Dermis lymphatic vessel endothelial cell (primary cell): Measurements from ENCODE around the gene CCDC137. TPM values are rescaled to one million over a fixed set of nuclear protein-coding genes. Genes with fewer than 3 reads are reported as not detected.

Experiments
- total RNA-seq: library from RNA; depleted of rRNA; stranded (reverse); fragments of >200 nt; gene quantifications from 2 replicates; pipeline ENCODE4 v1.2.1, GENCODE V29; 2014

Gene CCDC137, protein sequence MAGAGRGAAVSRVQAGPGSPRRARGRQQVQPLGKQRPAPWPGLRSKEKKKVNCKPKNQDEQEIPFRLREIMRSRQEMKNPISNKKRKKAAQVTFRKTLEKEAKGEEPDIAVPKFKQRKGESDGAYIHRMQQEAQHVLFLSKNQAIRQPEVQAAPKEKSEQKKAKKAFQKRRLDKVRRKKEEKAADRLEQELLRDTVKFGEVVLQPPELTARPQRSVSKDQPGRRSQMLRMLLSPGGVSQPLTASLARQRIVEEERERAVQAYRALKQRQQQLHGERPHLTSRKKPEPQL
- 5.5 and 7.5 TPM in 2 replicates for total RNA-seq

DNA sequence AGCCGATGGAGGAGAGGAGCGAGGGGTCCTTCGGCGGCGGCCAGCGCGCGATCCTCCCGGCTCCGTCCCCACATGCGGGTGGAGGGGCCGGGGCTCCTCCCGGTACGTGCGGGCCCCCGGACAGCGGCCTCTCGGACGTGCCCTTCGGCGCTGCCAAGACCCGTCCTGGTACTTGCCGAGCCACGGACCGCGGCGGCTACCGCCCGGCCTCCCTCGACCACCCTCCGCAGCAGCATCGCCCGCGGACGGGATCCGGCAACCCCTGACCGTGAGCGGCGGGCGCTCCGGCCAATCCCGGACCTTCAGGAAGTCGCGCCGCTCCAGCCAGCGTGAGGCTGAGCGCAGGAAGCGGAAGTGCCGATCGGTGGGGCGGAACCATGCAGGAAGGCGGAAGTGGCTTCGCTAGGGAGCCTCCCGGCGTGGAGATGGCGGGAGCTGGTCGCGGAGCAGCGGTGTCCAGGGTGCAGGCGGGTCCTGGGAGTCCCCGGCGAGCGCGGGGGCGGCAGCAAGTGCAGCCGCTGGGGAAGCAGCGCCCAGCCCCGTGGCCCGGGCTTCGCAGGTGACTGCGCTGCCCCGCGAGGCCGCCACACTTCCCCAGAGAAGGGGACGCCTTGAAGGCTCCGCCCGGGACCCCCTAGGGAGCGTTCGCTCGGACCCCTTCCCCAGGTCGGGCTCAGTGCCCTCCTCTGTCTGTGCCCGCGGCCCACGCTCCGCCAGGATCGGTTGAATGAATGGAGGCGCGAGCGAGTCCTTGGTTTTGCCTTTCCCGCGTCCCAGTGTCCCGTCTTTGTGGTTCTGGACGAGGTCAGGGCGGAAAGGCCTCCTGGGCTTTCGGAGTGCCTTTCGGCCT is at the start of gene CCDC137, which contains the start of gene OXLD1:
Gene CCDC137, plus strand, starts transcription at position 396 of the 850 bp plus-strand sequence. Its CDS starts 30 bp downstream, at position 426.
Gene OXLD1, minus strand, starts transcription at position 264 of the 850 bp plus-strand sequence. Its CDS starts 28 bp downstream, at position 236.

GRCh38 chr17:81636505-81637288 is 29.8 kb upstream of the CCDC137 start, which contains the start of the genes NPLOC4 and TSPAN10:
Gene NPLOC4, minus strand, starts transcription at chr17:81637112. Its CDS starts 182 bp downstream, at chr17:81636930.
Gene TSPAN10, plus strand, starts transcription at chr17:81637196. Its CDS starts 5,217 bp downstream, at chr17:81642413.

GRCh38 chr17:81656118-81656743 is 10.3 kb upstream of the CCDC137 start, which contains the start of gene PDE6G:
Gene PDE6G, minus strand, starts transcription at chr17:81656542. Its CDS starts 3,237 bp downstream, at chr17:81653305.

DNA sequence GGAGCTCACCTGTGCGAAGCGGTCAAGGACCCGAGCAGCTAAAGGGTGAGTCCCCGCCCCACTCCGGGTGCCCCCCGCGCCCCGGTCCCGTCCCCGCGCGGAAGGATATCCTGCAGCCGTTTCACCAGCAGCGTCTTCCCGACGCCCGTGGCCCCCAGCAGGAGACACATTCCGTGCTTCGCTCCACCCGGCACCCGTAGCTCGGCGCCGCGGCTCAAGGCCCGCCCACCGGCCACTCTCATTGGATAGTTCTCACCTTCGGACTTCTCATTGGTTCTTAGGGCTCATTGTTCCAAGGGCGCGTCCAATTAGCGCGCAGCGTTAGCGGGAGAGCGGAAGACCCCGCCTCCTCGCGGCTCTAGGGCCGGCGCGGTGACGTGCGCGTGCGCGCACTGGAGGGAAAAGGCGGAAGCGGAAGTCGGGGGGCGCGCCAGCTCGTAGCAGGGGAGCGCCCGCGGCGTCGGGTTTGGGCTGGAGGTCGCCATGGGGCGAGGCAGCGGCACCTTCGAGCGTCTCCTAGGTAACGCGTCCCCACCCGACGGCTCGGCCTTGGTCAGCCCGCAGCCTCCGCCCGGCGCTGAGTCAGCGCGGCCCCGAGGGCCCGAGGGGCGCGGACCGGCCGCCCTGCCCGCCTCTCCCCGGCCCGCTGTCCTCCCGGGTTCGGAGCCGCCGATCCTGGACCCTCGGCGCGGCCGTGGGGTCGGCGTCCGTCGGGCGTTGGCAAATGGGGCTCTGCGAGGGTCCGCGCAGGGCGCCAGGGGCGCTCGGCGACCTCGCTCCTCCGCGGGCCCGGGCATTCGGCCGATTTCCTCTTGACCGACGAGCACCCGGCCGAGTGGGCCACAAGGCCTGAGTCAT is 17.3 kb downstream of the CCDC137 start, which contains the start of the genes ARL16 and HGS:
Gene ARL16, minus strand, starts transcription at position 214 of the 858 bp plus-strand sequence. Its CDS starts 44 bp downstream, at position 170.
Gene HGS, plus strand, starts transcription at position 428 of the 858 bp plus-strand sequence. Its CDS starts 56 bp downstream, at position 484.

DNA sequence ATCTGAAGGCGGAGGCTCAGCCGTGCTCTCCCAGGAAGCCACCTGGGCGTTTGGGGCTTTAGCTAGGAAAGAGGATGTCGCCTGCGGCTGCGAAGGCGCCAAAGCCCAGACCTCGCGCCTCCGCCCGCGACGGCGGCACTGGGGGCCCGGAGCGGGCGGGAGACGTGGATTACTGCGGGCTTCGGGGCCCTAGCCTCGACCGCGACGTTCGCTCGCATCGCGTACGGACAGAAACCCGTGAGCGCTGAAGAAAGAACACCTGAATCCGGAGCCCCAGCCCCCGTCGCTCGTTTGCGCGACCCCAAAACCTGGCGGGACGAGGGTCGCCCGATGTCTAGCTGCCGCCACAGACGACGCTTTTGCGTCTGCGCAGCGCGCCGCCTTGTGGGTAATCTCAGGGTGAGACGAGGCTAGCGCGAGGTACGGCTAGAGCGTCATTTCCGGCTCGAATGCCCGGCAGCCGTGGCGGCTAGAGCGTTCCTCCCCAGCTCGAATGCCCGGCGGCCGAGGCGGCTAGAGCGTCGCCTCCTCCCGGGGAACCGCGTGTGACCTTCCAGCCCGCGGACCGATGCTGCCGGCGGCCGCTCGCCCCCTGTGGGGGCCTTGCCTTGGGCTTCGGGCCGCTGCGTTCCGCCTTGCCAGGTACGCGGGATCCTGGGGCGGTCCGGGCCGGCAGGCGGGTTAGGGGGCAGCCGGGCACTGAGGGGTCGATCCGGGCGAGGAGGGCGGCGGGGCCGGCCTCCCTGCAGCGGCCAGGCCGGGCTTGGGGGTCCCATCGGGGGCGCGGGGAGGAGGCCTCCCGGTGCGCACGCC is 36.6 kb downstream of the CCDC137 start, which contains the start of gene MRPL12:
Gene MRPL12, plus strand, starts transcription at position 434 of the 813 bp plus-strand sequence. Its CDS starts 135 bp downstream, at position 569.

DNA sequence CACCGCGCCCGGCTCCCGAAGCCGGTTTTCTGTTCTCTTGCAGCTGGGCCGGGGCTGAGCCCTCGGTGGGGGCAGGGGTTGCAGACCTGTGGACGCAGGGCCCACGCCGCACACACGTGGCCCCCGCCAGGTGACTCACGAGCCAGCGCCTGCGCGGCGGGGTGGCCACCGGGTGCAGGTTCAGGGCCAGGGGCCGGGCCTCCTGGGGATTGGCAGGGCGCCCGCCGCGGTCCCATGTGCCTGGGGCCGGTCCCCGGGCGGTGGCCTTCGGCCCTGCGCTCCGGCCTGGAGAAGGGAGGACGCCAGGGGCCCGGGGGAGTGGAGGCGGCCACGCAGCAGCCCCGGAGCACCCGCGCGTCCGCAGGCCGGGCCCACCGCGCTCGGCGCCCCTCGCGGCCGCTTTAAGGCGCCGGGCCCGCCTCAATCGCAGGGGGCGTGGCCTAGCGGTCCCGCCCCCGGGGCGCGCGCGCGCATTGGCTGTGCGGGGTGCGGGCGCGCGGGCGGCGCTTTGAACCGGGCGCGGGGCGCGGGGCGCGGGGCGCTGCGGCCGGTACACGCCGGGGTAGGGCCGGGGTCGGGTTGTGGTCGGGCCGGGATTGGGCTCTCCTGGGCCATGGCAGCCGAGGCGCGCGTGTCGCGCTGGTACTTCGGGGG is 45.4 kb downstream of the CCDC137 start, which contains the start of gene SLC25A10:
Gene SLC25A10, plus strand, starts transcription at position 471 of the 654 bp plus-strand sequence. Its CDS starts 143 bp downstream, at position 614.

Other genes starting within 250 kb of the CCDC137 start
- gene ACTG1, start 153.9 kb upstream of the CCDC137 start, total RNA-seq: 3,173 and 6,668 TPM in 2 replicates
- 0.26 and 0.54 TPM in 2 replicates for gene FSCN2, start 138.4 kb upstream of the CCDC137 start, total RNA-seq
- gene FAAP100, start 114.4 kb upstream of the CCDC137 start, total RNA-seq: 10.5 and 13.8 TPM in 2 replicates
- 57.2 and 71.2 TPM in 2 replicates for gene NPLOC4, start 29.6 kb upstream of the CCDC137 start, total RNA-seq
- gene TSPAN10, start 29.5 kb upstream of the CCDC137 start, total RNA-seq: 0.43 and 0.60 TPM in 2 replicates
- gene PDE6G, start 10.2 kb upstream of the CCDC137 start, total RNA-seq: 1.2 and 4.3 TPM in 2 replicates
- 26.8 and 29.6 TPM in 2 replicates for gene OXLD1, start 132 bp upstream of the CCDC137 start, total RNA-seq
- 28.1 and 29.0 TPM in 2 replicates for gene ARL16, start 17.1 kb downstream of the CCDC137 start, total RNA-seq
- gene HGS, start 17.3 kb downstream of the CCDC137 start, total RNA-seq: 35.8 and 39.4 TPM in 2 replicates
- 6.6 and 7.0 TPM in 2 replicates for gene MRPL12, start 36.6 kb downstream of the CCDC137 start, total RNA-seq
- gene SLC25A10, start 45.5 kb downstream of the CCDC137 start, total RNA-seq: 6.6 and 7.7 TPM in 2 replicates
- gene GCGR, start 137.4 kb downstream of the CCDC137 start, total RNA-seq: not detected in 2 replicates
- gene MCRIP1, start 166.6 kb downstream of the CCDC137 start, total RNA-seq: 112 and 134 TPM in 2 replicates
- gene PPP1R27, start 168.3 kb downstream of the CCDC137 start, total RNA-seq: not detected in 2 replicates
- 517 and 746 TPM in 2 replicates for gene P4HB, start 193.8 kb downstream of the CCDC137 start, total RNA-seq
- gene ARHGDIA, start 204.6 kb downstream of the CCDC137 start, total RNA-seq: 99.4 and 99.5 TPM in 2 replicates
- 126 and 127 TPM in 2 replicates for gene ALYREF, start 224.8 kb downstream of the CCDC137 start, total RNA-seq
- 87.0 and 103 TPM in 2 replicates for gene ANAPC11, start 225.0 kb downstream of the CCDC137 start, total RNA-seq
- 0.09 and 0.11 TPM in 2 replicates for gene NPB, start 235.5 kb downstream of the CCDC137 start, total RNA-seq
- 18.2 and 25.2 TPM in 2 replicates for gene PCYT2, start 244.7 kb downstream of the CCDC137 start, total RNA-seq